Endothelial cell of umbilical vein (primary cell): ENCODE measurements around the gene TRPM3.
A peak's percentile ranks its signal among the peaks of the same experiment; 100 is the strongest.

Experiments
- POLR2AphosphoS5 ChIP-seq: IDR thresholded peaks from 2 replicates; pipeline ENCODE4 v1.6.1; 2012; ENCODE audit warnings: low read depth, mild to moderate bottlenecking, control low read depth, low read length, moderate library complexity; ENCODE audit not compliant: insufficient read depth
- TF ChIP-seq, protein P1 (sequence below): IDR thresholded peaks from 2 replicates; pipeline ENCODE4 v1.6.1; 2011; ENCODE audit not compliant: insufficient read depth, insufficient read length
- TF ChIP-seq, protein P2 (sequence below), 2 donors: IDR thresholded peaks; 1 replicate in 1 of 2; 2 replicates in 1 of 2; pipeline ENCODE4 v1.5.1; 2011; ENCODE audit warnings: low read length in 2 of 2, mild to moderate bottlenecking in 2 of 2, moderate library complexity in 2 of 2, control low read depth in 1 of 2, inconsistent platforms in 1 of 2, low read depth in 1 of 2; ENCODE audit not compliant: insufficient read depth in 1 of 2; ENCODE audit errors: extremely low read depth in 1 of 2

DNA sequence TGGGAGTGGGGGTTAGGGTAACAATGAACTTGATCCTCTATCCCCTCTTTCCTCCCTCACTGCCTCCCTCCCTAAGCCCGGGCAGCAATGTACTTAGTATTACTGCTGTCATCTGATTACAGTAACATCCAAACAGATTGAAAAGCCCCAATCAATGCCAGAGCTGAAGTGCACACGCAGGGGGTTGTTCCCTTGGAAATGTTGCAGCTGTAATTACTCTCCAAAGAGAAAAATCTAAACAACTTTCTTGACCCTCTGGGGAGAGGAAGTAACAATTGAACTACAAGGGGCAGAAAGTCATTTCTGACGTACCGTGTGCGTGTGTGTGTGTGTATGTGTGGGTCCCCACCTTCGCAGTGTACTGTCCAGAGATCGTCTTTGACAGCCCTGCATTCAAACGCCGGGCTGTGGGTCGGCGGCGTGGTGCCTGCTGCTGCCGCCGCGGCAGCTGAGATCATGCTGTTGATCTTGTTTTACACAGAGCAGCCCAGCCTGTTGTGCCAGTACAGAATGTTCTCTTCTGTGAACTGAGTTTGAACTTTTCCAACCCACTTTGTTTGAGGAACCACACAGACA lies 640.9 kb downstream of the TRPM3 start:
- TF ChIP-seq, protein P1, sequence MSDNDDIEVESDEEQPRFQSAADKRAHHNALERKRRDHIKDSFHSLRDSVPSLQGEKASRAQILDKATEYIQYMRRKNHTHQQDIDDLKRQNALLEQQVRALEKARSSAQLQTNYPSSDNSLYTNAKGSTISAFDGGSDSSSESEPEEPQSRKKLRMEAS, result no peak
- TF ChIP-seq POLR2AphosphoS5, result peak; percentile 77
- TF ChIP-seq, protein P2, sequence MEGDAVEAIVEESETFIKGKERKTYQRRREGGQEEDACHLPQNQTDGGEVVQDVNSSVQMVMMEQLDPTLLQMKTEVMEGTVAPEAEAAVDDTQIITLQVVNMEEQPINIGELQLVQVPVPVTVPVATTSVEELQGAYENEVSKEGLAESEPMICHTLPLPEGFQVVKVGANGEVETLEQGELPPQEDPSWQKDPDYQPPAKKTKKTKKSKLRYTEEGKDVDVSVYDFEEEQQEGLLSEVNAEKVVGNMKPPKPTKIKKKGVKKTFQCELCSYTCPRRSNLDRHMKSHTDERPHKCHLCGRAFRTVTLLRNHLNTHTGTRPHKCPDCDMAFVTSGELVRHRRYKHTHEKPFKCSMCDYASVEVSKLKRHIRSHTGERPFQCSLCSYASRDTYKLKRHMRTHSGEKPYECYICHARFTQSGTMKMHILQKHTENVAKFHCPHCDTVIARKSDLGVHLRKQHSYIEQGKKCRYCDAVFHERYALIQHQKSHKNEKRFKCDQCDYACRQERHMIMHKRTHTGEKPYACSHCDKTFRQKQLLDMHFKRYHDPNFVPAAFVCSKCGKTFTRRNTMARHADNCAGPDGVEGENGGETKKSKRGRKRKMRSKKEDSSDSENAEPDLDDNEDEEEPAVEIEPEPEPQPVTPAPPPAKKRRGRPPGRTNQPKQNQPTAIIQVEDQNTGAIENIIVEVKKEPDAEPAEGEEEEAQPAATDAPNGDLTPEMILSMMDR (IDR thresholded peaks at IDR 0.05; ENCODE audit: extremely low read depth in 1 of 2, insufficient read depth in 1 of 2, low read depth in 1 of 2, low read length in 2 of 2), result no peak
